Measurements from ENCODE around the gene HOXB2. TPM values are rescaled to one million over a fixed set of nuclear protein-coding genes. Genes with fewer than 3 reads are reported as not detected.

Gene HOXB2
- total and polyA plus RNA-seq, 9 of the 15 experiments (the other 6 are each of a cell fraction or from before 2014, with no cell fraction given), result 2.1 to 97.7 (median 21.2) TPM

- BruUV-seq (replicated peaks), result no TSS peak
- Histone ChIP-seq H3K9me1 (ENCODE audit: control insufficient read depth, insufficient read depth, low read length) (no peaks in the 10 kb centered on the region), H3K27ac (ENCODE audit: extremely low read depth, low read depth, low read length) (peak overlapping the region; percentile 95), H3K4me1 (replicated peaks in 1 of 2; ENCODE audit: control insufficient read depth in 2 of 2, insufficient read depth in 2 of 2, low read length in 2 of 2) (peaks cover 21 to 27% of the 10 kb centered on the region in 2 experiments), H3K9ac (ENCODE audit: insufficient read depth in 1 of 2, low read depth in 2 of 2, low read length in 2 of 2) (peak overlapping the region; percentile 93 to 97), H3K79me2 (ENCODE audit: control insufficient read depth, insufficient read depth, low read length) (peaks cover 64% of the 10 kb centered on the region), H3K36me3 (ENCODE audit: control insufficient read depth, insufficient read depth, low read length) (peaks cover 20% of the 10 kb centered on the region; the same call in 1 of the 3 replicates), H3K27me3 (ENCODE audit: control insufficient read depth in 2 of 2, insufficient read depth in 2 of 2, low read length in 2 of 2) (no peaks in the 10 kb centered on the region), H3K4me2 (ENCODE audit: insufficient read depth, low read length) (peak overlapping the region; percentile 81), H2AFZ (ENCODE audit: low read depth, low read length) (peak overlapping the region; percentile 37), H3K9me3 (replicated peaks; ENCODE audit: control insufficient read depth, insufficient read depth, low read depth, low read length) (no peaks in the 10 kb centered on the region), H4K20me1 (replicated peaks; ENCODE audit: control insufficient read depth, insufficient read depth, low read length) (no peaks in the 10 kb centered on the region), H3K4me3 (peak overlapping the region; percentile 90)
- intact Hi-C loops (cut with micrococcal nuclease), result loop anchor here (5.0 kb wide), 1 partner anchor 49 kb away; no protein-coding TSS in a partner anchor
- peak in 1 of 4 experiments; percentile 43 for DNase-seq (ENCODE audit: extremely low read depth in 1 of 4, low spot score in 3 of 4)
- POLR2A ChIA-PET, result interaction anchor here (0.7 to 2.0 kb wide), 9 partner anchors 8 to 1604 kb away, joined by 3 to 13 read pairs (median 4); no protein-coding TSS in a partner anchor
- in situ Hi-C loops (cut with MboI), result no loop called here
- peak; percentile 10 for ATAC-seq
- CTCF ChIA-PET (ENCODE audit: low intra/inter-chr PET ratio), result no interaction called here
- peak; percentile 35 for FAIRE-seq
- under 1% methylated on average over 9 of the region's 12 CpGs for WGBS (ENCODE audit: insufficient coverage, low coverage, missing lambda C conversion rate)
- 0 out of 2 replicates have a peak, but pooled peaks have one; percentile 50 for TF ChIP-seq ZNF589 (CRISPR knock-in tag; IDR thresholded peaks at IDR 0.05; ENCODE audit: low read depth)
- 0 out of 2 replicates have a peak, but pooled peaks have one; percentile 6 for TF ChIP-seq TCF3 (CRISPR knock-in tag; IDR thresholded peaks at IDR 0.05)
- TF ChIP-seq TRIM28 (IDR thresholded peaks at IDR 0.05), result no peak
- TF ChIP-seq ZEB2 (IDR thresholded peaks at IDR 0.05), result no peak
- peak; percentile 6; the same call in 1 of the 2 replicates for TF ChIP-seq TEAD4 (IDR thresholded peaks at IDR 0.05; ENCODE audit: low read length)
- TF ChIP-seq TEAD4 (CRISPR knock-in tag; IDR thresholded peaks at IDR 0.05; ENCODE audit: borderline replicate concordance), result no peak
- no peak for TF ChIP-seq TFAM (CRISPR knock-in tag; conservative IDR thresholded peaks at IDR 0.05)
- TF ChIP-seq DIDO1 (tag; IDR thresholded peaks at IDR 0.05; ENCODE audit: low read depth), result no peak
- 0 out of 2 replicates have a peak, but pooled peaks have one; percentile 62 for TF ChIP-seq BACH1 (tag; IDR thresholded peaks at IDR 0.05)
- no peak for TF ChIP-seq ZBTB49 (CRISPR knock-in tag; IDR thresholded peaks at IDR 0.05; ENCODE audit: borderline replicate concordance)
- TF ChIP-seq ZFP36 (IDR thresholded peaks at IDR 0.05; ENCODE audit: low read depth, low read length, partially characterized antibody), result no peak
- TF ChIP-seq CAMTA2 (CRISPR knock-in tag; conservative IDR thresholded peaks at IDR 0.05), result no peak
- TF ChIP-seq RBBP5 (IDR thresholded peaks at IDR 0.05; ENCODE audit: borderline replicate concordance, insufficient read depth, low read length, poor library complexity, severe bottlenecking), result peak; percentile 23
- TF ChIP-seq PATZ1 (CRISPR knock-in tag; IDR thresholded peaks at IDR 0.05; ENCODE audit: borderline replicate concordance), result no peak
- no peak for TF ChIP-seq POLR2H (tag; IDR thresholded peaks at IDR 0.05; ENCODE audit: low read depth)
Measured at GRCh38 chr17:48541036-48541576, 3.8 kb downstream of the HOXB2 start.
